AML-193 (cell line): ENCODE results near the gene ZNF175.

Source experiments
- DNase-seq, 2 experiments: peaks; one replicate each; lab custom pipeline; 2025; lab: John Stamatoyannopoulos, UW

ZNF175 gene

DNA sequence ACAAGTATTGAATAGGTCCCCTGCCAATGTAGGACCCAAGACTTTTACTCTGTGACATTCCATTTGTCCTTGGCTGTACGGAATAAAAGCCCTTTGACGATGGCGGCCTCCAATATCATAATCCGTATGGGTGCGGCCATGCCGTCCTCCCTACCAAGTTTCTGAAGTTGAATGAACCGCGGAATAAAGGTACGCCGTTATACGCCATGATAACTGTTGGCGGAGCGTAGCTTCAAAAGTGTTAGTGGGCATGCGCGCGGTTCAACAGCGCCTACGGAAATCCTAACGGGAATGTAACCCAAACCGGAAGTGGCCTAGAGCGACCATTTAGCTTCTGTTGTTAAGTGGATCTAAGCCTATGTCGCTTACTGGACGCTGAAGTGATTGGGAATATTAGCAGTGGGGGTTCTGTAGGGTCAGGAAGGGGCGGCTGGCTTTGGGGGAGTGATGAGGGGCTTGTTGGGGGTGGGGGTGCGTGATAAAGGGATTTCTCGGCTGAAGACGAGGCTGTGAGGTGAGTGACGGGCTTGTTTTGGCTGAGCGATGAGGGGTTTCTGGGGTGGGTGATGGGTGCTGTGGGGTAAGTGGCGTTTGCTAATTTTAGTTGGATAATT, at the start of gene ZNF175:
Gene ZNF175, plus strand, starts transcription at position 322 of the 614 bp plus-strand sequence. CDS start 2,047 bp downstream, outside the sequence.
- DNase-seq = peak; percentile 75 to 86

DNA sequence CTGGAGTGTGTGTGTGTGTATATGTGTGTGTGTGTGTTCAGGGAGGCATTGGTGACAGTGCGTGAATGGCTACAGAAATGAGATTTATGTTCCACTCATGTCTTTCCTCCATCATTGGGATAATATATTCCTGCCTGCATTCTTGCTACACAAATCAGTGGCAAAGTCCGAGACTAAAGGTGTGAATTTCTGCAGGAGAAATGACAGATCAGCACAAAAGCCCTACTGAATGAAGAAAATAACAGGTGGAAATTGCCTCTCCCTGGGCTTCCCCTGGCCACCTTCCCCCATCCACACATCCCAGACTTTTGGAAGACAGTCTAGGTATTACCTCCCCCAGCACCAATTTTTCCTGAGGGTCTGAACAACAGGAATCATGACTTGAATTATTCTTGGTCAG, 49.7 kb upstream of the ZNF175 start:
- DNase-seq = no peak

DNA sequence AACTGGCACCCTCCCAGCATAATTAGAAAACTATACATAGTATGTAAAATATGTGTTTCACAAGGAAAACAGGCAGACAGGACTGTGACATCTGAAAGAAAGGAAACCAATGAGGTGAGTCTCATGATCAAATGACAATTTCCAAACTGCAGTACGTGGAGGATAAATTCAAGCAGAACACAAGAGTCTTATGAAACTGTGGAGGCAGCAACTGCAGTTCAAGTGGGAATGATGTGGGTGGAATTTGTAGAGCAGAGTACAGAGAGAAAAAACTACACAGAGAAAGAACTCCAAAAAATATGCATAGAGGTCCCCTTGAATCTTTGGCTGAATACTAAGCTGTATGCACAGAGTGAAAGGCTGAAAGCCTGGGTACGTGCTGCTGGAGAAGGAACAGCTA, 49.3 kb upstream of the ZNF175 start:
- DNase-seq = no peak

DNA sequence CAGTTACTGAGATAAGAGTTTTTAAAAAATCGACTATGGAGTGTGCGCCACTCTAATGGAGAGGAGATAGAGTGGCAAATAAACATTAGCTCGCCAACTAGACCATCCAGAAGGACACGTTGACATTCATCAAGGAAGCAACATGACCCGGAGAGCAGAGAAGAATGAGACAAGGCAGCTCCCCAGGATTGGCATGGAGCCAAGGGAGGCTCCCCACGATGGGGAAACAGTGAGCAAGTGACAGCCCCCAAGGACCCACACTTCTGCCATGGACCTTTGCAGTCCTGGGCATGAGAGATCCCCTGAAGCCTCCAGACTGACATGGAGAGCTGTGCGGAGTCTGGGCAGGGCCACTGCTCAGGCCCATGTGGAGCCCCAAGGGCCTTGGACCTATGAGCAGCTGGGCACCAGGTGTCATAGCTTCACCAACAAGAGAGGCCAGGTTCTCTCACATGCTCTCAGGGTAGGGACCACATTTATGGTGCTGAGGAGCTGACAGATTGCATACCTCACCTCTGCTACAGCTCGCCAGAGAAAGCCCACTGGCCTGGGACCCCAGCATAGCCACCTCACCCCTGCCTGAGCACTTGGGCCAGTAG, 46.3 kb upstream of the ZNF175 start:
- no peak for DNase-seq

DNA sequence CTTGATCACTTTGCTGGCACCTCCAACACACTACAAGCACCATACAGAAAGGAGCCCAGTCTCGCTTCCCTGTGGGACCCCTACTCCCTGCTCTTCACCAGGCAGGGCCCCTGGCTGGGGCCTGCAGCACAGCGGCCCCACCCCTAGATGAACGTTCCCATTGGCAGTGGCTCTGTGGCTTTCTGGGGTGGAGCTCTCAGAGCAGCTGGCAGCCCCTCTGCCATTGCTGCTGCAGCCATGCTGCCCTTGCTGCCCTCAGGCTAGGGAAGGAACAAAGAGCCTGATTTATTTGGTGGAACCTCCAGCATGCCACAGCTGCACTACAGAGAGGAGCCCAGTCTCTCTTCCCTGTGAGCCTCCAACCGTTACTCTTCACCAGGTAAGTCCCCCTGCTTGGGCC, 45.4 kb upstream of the ZNF175 start:
- no peak for DNase-seq

DNA sequence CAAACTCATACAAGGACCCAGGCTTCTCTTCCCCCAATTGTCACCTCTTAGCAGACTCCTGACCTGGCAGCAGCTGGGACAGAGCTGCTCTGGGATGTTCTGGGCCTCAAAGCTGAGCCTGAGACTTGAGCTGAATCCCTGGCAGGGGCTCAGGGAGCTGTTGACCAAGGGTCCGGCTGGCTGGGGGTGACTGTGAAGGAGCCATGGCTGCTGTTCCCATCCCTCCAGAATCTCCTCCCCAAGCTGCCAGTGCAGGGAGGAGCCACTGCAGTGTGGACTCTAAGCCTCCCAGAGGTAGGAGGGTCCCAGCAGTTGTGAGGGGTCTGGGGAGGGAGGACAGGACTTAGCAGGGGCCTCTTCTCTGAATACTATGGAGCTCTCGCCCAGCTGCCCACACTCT, 41.8 kb upstream of the ZNF175 start:
- DNase-seq = no peak

DNA sequence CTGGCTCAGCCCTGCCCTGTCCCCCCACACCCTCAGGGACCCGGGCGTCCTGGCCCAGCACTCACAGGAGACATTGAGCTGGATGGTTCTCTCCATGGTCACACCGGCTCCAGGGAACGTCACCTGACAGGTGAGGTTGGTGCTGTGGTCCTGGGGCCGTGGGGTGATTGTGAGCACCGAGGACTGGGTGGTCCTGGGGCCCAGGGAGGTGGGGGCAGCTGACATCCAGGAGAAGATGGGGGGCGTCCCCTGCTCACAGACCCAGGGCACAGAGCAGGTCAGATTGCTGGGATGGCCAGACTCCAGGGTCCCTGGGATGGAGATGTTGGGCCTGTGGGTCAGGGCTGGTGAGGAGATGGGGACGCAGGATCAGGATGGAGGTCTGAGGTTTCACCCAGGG, 40.5 kb upstream of the ZNF175 start:
- no peak for DNase-seq

DNA sequence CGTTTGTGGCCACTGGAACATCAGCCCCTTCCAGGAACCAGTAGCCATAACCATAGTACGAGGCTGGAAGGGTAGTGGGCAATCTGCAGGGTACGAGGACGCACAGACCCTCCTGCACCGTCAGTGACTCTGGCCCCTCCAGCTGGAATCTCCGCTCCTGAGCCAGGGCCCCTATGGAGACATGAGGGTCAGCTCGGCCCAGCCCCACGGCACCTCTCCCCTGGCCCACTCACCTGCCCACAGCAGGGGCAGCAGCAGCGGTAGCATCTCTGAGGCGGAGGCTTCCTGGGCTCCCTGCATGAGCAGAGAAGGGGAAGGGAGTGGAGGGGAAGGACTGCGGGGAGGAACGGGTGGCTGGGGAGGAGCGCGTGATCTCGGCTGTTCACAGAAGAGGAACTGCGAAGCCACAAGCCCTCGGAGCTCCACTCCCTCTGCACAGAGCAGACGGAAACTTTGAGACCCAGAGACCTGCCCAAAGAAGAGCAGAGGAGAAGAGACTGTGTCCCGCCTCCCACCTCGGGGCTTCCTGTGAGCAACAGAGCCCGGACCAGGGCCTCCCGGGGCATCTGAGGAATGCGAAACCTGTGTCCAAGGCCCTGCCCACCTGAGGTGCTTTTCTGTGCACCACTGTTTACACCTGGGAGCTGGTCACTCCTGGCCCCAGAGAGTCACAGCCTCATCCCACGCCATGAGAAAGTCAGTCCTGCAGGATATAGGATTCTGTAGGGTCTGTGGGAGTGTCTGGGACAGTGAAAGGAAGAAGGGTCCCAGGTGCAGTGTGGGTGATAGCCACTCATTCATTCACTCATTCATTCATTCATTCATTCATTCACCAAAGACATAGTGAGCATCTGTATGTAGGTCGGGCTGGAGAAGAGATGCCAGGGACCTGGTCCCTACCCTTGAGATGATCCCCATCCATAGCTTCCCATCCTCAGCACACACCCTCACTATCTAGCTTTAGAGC, 39.5 kb upstream of the ZNF175 start, which contains the start of gene SIGLEC6:
Gene SIGLEC6, minus strand, starts transcription at position 322 of the 967 bp plus-strand sequence. Its CDS starts 22 bp downstream, at position 300.
- peak; percentile 93 to 95 for DNase-seq

DNA sequence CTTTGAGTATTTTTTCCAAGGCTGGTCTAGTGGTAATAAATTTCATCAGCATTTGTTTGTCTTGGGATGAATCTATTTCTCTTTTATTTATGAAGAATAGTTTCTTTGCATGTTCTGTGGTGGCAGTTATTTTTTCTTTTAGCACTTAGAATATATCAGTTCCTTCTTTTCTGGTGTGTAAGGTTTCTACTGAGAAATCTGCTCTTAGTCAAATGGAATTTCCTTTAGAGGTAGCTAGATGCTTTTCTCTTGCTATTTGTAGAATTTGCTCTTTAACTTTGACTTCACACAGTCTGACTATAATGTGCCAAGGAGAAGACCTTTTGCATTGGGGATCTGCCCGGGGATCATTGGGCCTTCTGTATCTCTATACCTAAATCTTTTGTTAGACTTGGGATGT, 35.5 kb upstream of the ZNF175 start:
- no peak for DNase-seq

DNA sequence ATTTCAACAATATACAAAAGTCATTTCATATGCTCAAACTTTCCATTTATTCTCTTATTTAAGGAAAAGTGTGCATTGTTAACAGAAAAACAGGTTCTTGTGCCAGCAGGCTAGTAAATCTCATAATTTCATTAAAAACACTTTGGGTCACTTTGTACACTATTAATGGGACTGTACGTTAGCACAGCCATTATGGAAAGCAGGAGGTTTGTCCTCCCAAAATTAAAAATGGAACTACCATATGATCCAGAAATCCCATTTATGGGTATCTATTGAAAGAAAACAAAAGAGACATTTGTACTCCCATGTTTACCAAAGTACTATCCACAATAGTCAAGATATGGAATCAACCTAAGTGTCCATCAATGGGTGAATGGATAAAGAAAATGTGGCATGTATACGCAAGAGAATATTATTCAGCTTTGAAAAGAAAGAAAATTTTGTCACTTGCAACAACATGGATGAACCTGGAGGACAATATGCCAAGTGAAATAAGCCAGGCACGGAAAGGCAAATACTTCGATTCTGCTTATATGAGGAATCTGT, 31.2 kb upstream of the ZNF175 start:
- DNase-seq = no peak

DNA sequence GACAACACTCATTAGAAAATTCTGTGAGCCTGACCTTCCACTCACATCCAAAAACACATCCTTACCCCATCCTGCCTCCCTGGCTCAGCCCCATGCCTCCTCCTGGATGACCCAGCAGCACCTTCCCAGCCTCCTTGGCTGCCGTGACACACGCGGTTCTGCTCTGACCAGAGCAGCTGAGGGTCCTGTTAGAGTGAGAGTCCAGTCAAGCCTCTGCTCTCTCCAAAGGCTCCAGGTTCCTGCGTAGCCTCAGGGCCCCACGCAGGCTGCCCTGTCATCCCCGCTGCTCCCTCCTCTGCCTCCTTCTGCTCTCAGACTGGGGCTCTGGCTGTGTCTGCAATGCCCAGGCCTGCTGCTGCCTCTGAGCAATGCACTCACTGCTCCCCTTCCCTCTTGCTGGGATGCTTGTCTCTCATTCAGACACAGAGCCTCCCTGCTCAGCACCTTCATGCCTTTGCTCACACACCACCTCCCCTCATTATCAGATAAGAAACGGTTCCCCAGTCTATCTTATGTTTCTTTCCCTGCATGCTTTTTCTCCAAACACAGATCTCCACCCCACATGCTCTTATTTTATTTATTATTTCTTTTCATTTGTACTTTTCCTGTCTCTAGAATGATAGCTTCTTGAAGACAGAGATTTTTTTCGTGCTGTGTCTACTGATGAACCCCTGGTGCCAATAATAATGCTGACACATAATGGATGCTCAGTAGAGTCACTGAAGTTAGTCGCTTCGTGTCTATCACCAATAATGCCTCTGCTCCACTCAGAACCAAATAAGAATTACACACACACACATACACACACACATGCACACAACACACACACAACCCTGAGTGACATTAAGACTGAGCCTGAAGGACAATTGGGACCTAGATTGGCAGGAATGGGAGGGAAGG, 29.4 kb upstream of the ZNF175 start:
- no peak for DNase-seq

DNA sequence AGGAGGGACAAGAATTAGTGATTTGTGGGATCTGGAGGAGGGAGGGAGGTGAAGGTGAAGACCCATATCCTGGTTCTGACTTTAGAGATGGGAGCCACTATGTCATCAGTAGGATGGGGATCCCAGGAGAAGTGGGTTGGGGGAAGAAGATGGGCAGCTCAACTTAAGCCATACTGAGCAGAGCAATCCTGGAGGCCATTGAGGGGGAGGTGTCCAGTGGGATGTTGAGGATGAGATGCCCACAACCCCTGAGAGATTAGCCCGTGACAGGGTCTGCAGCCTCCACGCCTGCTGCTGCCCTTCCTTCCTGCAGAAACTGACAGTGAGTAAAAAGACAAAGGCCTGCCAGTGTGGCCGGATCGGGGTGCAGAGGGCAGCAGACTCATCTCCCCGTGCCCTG, 28.4 kb upstream of the ZNF175 start:
- no peak for DNase-seq

DNA sequence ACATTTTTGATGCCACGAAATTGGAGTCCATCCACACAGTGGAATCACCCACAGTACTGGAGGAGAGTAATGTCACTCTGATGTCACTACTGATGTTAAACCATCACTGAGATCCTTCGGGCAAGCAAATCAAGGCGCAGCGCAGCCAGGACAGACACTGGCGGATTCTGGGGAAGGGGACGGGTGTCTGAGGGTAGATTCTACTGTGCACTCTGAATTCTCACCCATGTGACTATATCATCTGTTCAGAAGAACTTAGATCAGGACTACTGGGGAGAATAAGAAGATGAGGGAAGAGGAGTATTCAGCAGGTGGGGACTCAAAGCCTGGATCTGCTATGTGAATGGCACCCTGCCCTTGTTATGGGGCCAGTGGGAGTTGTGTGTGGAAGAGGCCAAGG, 27.0 kb upstream of the ZNF175 start:
- DNase-seq = no peak

DNA sequence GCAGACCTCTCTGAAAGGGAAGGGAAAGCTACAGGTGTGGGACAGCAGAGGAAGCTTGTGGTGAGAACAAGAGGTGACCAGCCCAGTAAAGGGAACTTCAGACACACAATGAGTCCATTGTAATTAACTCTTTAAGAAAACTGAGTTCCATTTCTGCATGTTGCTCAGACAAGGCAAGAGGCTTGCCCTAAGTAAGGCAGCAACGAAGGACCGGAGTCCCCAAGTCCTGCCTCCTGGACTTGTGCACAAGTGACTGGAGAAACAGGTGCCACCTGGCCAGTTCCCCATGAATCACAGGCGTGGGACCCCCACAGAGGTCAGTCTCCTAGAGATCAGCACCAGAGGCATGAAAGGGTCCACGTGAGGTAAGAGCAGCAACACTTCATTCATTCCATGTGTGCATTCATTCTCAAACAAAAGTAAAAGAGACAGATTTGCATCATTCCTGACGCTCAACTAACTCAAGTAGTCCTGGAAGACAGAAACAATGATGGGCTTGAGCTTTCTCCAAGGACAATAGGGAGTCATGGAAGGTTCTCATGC, 24.9 kb upstream of the ZNF175 start:
- DNase-seq = no peak

DNA sequence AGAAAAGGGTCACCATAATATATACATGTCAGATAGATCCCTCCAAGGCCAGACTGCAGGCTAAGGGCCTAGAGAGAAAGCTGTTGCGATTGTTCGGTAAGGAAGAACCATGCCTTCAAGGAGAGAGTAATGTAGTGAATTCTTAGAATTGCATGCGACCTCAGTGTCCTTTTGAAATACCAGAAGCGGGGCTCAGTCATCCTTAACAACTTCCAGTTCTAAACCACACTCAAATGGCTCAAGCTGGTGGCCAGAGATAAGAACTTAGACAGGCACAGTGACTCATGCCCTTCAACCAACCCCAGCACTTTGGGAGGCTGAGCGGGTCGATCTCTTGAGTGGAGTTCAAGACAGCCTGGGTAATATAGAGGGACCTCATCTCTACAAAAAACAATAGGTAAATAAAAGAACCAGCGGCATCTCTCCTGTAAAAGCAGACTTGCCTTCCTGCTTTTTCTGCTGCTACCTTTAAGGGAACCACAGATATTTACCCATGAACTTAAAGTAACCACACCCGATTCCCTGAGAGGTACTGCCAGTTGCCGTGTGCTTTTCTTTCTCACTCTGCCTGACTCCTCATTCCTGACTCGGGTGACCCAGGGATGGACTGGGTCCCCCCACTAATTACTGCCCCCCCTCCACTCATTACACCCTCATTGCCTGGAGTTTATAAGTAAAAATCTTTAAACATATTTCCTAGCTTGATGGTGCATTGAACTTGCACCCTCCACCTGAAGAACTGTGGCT, 24.3 kb upstream of the ZNF175 start:
- peak; percentile 94 to 97 for DNase-seq

DNA sequence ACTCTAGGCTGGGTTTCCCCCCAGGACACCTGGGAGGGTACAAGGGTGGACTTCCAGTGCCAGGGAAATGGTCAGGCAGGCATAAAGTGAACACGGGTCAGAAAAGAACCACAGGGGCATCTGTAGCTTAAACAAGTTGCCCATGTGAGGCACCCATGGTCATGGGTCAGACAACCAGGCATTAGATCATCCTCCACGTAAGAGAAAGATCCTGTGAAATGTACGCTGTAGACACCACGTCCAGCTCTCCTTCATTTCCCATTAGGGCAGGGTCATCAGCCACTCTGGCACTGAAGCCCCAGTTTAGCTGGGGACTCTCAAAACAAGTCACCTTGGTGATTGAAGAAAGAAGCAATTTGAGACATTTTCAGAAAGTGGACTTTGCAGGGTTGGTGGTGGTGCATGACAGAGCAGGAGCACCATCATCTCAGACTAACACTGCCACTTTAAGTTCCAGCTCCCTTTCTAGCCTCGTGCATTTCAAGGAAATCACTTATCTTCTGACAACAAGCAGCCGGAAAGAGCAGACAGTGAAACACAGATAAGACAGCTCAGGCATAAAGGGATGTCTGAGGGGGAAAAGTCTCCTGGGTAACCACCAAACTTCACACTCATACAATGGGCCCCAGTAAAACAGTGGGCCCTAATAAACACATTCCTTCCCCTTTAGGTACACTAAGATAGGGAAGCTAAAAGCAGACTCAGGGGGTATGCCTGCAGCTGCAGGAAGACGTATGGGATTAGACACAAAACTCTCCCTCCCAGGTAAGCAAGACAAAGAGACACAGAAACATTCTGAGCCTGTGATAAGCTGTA, 23.5 kb upstream of the ZNF175 start:
- DNase-seq = no peak

DNA sequence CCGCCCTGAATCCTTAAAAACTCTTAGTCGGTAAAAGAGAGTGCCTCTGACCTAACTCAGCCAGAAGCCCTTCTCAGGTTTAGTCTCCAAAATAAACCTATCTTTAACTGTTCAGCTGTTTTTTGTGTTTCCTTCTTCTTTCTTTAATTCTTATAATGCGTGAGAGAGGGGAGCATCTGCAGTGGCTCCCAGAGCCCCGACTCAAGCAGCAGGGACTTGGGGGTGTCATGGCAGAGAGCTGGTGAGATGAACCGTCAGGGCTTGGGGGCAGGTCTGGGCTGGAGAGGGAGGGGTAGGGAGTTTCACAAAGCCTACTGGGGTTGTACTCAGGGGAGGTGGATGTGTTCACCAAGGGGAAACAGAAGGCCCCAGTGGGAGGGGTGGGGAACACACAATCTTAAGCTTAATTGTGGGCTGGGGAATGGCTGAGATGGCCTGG, 22.9 kb upstream of the ZNF175 start:
- DNase-seq = no peak

DNA sequence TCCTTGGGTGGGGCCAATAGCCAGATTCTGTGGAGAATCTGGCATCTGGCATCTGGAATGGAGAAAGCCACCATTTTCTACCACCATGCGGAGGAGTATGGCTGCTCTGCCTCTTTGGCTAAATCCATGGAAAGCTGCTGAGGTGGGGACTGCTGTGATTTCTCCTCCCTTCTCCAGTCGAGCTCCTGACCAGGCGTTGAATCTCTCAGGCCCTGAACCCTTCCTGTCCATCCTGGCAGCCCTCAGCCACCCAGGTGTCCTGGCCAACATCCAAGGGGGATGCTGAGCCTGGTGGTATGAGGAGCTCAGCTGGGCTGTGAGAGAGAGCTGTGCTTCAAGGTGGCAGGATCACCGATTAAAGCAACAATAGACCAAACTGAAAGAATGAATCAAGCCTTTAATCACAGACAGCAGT, 22.2 kb upstream of the ZNF175 start:
- DNase-seq = no peak

DNA sequence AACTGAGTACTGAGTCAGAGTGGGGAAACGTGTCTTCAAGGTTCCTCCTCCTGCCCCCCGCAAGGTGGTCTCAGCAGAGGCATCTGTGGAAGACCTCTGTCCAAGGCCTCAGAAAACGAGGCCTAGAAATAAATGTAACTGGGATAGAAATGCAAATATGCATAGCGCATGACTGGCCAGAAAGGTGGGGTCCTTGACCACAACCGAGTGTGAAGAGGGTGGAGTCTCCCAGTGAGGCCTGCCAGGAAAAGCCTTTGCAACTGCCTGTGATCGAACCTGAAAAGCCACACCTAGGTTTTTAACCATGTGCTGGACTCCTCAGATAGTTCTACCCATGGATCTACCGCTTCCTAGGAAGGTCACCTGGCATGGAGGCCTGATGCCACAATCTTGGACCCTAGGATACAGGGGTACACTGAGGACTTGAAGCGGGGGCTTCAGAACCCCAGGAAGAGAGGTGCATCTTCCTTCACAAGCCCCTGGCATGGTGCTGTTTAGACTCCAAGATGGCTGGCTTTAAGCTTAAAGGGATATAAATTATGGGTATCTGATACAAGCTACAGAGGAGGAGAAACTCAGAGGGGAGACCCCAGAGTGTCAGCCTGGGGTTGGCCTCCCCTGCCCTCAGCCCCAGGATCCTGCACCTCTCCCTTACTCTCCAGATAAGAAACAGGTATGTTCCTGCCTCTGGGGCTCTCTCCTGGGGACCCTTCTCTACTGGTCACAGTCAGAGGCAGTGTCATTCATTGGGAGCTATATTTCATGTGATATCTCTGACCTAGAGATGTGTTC, 21.4 kb upstream of the ZNF175 start:
- DNase-seq = no peak
